C1 segment of cervical spinal cord (tissue), 14 donors: ENCODE results near the gene LAMA2.
"Not testable (repeated sequence)": the region's sequence is repeated elsewhere in the genome, so short reads cannot be mapped to it uniquely, and the experiment has no call there.

ENCODE experiments used
- DNase-seq, 14 donors: peaks; one replicate each; lab custom pipeline; 2025; lab: John Stamatoyannopoulos, UW

Gene LAMA2

DNA sequence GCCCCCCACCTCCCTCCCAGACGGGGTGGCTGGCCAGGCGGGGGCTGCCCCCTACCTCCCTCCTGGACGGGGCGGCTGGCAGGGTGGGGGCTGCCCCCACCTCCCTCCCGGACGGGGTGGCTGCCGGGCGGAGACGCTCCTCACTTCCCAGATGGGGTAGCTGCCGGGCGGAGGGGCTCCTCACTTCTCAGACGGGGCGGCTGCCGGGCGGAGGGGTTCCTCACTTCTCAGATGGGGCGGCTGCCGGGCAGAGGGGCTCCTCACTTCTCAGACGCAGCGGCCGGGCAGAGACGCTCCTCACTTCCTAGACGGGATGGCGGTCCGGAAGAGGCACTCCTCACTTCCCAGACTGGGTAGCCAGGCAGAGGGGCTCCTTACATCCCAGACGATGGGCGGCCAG lies 205.5 kb downstream of the LAMA2 start:
- DNase-seq, result not testable (repeated sequence)

DNA sequence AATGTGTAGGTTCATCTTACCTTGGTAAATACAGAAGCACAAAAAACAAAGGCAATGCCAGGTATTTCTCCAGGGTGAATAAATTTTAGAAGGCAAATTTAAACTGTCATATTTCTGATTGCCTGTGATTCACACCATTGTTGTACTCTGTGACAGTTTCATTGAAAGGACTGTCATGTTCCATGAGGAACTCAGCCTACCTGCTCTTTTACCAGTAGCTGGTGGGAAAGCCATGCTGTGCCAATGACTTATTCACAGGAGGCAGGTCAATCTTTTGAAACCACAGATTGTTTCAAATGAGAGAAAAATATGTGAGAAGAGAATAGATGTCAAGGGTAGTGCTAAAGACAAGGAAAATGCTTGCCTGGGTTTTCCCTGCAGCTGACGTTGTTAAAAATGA lies 206.4 kb downstream of the LAMA2 start:
- no peak for DNase-seq

DNA sequence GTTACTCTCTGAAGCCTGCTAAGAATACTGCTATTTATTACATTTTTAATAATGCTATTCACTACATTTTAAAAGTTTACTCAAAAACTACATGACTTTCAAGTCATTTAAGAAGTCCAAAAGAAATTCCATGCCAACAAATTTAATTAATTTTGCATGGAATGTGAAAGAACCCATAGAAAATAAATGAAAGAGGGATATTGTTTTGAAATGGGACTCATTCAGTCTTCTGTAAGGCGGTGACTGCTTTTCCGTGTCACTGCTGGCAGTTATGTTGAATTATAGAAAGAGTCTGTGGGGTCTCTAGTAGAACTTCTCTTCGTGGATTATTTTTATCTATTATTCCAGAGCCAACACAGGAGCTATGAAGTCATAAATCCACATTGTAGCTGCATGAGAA lies 211.2 kb downstream of the LAMA2 start:
- DNase-seq, result no peak

DNA sequence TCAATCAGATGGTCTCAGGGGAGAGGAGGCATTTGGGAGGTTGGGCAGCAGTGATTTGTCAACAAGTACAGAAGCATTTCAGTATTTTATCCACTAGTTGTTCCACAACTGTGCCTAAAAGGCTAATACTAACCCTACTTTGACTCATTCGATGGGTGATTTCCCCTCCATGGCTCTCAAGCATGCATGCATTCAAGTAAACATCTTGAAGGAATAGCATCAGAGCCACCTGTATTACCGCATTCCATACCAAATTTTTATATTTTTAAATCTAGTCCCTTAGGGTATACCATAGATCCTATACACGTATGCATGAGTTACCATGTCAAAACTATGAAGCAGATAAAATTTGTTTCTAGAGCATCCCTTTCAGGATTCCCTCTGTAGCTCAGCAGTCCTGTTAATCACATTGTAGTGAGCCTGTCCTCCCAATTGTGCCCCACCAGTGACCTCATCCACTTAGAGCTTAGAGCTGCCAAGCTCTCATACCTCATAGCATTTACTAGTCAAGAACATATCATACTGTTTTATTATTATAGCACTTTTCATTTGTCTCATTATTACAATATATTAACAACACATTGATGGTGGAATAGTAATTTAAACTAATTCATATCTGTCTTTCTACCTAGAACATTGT lies 213.8 kb downstream of the LAMA2 start:
- no peak for DNase-seq

DNA sequence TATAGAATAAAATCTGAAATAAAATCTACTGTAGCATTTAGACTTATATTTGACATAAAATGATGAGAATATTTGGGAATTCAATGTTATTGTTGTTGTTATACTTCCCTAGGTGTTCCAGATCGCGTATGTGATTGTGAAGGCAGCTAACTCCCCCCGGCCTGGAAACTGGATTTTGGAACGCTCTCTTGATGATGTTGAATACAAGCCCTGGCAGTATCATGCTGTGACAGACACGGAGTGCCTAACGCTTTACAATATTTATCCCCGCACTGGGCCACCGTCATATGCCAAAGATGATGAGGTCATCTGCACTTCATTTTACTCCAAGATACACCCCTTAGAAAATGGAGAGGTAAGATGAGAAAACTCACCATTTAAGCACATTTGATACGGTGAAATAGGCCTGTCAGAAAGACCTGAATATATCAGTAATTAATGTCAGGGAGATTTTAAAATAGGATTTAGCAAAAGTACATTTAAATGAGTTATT lies 215.2 kb downstream of the LAMA2 start:
- DNase-seq, result no peak

DNA sequence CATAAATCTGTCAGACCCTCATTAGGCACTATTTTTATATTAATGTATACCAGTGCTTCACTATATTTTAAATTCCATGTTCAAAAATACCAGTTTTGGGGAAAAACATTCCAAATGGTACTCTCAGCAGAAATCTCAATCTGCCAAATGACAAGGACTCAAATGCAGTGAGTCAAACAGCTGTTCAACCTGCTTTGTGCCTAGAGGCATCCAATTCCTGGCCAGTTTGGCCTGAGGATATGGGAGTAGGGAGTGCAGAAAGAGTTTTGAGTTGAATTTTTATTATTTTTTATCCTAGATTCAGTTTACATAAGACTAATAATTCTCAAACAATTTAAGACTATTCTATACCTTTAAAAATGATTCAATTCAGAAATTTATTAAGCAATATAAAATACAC lies 216.8 kb downstream of the LAMA2 start:
- DNase-seq, result no peak

DNA sequence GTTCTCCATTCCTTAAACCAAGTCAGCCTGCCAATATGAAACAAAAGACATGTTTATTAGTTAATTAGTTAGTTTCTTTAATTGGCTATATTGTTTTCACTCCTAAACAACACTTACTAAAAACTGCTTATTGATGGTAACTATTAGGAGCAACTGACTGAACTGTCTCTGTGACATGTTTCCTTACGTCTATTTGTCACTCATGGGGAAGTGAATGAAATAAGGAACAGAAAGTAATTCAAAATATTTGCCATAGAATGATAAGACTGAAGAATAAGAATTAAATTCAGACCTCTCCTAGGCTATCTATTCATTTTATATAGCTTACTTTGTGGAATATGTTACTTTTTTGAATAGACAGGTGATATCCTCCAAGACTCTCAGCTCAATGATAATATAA lies 217.2 kb downstream of the LAMA2 start:
- DNase-seq, result no peak

DNA sequence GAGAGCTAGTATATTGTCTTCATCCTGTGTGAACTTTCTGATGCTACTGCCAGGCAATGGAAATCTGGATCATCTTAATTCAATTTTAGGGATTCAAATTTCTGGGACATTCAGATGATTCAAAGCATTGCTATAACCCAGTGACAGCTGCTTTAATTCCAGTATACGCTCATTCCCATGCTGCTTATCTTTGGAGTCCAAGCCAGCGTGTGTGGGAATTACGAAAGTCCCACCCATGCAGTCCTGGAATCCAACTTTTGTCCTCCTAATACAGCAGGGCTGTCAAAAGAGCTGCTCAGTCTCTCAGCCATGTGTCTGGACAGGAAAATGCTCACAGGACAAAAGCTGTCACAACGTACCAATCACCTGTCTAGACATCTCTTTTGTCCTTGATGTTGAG lies 219.8 kb downstream of the LAMA2 start:
- DNase-seq, result no peak

DNA sequence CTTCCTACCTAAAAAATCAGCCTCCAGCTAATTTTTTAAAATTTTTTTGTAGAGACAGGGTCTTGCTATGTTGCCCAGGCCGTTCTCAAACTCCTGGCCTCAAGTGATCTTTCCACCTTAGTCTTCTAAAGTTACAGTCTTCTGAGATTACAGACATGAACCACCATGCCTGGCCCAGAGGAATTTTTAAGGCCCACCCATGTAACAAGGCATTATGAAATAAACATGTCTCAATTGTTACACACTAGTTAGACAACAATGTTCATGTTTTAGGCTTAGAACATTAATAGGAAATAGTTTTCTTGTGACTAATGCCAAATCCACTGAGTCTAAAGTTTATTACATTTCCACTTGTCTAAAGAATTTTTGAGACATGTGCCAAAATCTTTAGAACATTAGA lies 221.2 kb downstream of the LAMA2 start:
- no peak for DNase-seq

DNA sequence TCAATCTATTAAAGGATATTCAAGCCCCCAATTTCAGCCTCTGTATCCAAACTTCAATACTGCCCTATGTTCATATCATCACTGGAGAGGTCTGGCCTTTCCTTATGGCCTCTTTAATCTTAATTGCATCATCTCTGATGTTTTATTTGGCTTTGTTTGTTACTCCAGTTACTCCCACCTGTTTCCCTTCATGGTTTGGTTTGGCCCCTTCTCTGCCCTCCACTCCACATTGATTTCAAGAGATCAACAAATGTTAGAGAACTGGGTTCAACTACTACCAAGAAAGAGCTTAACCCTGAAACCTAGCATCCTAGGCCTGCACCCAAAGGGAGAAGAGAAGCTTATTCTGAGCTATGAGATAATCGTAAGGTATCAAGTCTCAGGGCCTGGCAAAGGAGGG lies 221.6 kb downstream of the LAMA2 start:
- DNase-seq, result no peak

DNA sequence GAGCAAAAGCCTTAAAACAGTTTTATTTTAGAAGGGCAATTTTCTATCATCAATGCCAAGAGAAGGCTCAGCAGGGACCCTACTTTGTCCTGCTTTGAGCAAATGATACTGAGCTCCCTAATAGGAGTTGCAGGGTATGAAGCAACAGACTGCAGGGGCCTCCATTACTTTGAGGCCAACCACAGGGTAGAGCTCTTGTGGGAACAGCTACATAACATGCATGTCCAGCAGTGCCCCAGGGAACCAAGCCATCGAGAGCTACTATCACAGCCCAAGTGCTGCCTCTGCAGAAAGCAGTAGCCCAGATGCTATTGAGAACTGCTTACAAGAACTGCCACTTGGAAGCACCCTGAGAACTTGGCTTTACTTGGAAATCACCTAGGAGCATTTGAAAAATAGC lies 222.1 kb downstream of the LAMA2 start:
- DNase-seq, result peak in 5 of 14 donors; percentile 2 to 19 (median 5)

DNA sequence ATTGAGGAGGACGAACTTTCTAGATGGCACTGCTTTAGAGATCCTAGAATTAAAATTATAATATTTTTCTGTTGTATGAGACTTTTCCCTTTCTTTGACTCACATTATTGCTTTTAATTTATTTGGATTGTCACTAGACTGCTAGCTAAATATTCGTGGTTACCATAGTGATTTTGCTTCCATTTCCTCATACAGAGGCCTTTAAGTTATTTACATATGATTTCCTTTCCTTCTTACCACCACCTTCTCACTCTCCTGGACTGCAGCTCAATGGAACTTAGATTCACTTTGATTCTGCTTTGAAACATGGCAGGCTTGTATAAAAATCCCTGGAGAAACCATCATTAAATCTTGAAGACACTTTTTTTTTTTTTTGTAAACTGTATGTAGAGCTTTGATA lies 222.9 kb downstream of the LAMA2 start:
- no peak for DNase-seq

DNA sequence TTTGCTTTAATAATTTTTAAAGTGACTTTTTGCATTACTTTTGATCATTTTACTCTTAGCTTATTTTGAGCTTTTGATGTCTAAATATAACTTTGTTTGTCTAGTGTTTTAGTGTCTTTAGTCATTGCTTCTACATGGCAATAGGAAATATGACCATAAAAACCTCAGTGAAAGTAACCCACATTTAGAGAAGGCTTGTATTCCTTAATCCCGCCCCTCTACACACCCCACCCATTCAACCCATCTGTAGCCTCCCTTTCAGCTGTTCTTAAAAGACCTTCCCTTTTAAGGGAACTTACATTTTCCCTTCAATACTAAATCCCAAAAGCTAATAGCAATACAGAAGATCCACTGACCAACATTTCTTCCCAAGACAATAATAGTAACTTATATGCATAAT lies 225.4 kb downstream of the LAMA2 start:
- DNase-seq, result no peak

DNA sequence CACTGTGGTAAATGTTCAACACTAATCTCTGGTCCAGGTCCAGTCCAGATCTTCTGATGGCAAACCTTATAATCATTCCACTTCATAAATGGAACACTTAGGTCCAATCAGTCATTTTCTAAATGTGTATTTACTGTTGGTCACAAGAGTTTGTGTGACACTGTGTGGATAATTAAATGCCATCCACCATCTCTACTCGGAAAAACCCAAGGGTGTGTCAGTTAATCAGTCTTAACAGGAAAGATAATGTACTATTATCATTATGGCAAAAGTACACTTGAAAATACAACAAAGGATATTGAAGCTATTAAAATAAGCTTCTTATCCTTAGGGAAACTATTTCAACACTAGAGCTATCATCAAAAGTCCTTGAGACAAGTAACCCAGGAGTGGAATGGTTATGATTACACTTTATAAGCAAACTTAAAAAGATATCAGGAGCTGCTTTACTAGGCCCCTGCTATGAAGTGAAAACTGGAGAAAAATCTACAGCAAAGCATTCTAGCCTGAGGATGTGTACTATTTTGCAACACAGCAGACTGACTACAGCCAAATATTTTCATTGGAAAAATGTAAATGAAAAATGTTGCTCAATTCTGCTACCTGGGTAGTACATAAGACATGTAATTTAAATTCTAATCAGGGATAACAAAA lies 227.9 kb downstream of the LAMA2 start:
- no peak for DNase-seq

DNA sequence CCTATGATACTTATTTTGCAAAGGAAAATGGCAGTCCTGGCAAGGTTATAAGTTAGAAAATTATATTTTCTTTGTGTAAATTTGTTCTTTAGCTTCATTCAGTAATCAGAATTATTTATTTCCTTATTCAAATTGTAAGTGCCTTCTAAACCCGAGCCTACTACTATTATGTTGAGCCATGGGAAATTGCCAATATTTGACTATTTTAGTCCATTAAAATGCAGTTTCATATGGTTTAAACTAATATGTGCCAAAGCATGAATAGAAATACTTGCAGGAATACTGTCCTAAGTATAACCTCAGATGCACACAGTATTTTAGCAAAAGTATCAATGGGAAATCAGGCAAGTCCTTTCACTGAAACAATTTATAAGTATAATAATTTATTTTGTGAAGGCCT lies 228.4 kb downstream of the LAMA2 start:
- no peak for DNase-seq

DNA sequence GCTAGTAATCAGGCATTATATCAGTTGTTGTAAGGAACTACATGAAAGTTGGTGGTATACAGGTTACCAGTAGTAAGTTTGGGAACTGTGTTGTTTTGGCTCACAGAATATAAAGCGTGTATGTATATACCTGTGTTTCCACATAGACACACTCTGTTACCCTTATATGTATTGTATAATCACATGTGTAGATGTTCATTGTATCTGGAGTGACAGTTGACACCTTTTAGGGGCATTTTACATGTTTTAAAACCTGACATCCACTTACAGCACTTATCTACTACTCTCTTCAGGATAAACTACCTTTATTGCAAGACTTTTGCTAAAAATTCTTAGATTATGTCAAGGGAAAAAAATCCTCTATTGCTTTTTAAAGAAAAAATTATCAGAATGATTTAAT lies 228.9 kb downstream of the LAMA2 start:
- no peak for DNase-seq

DNA sequence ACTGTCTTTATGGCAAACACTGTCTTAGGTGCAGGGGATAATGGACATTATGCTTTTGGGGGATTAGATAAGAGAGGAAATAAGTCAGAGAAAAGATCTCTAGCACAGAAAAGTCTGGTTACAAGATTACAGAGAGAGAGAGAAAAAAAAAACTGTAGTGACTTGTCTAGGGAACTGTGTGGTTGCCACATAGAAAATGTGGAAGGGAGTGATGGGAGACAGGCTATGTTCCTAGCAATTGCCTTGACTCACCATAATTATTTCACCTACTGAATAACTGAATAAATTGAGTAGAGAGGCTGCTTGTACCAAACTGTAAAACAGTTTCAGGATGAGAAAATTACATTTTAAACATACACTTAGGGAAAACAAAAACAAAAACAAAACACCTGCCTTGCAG lies 229.7 kb downstream of the LAMA2 start:
- DNase-seq, result no peak

DNA sequence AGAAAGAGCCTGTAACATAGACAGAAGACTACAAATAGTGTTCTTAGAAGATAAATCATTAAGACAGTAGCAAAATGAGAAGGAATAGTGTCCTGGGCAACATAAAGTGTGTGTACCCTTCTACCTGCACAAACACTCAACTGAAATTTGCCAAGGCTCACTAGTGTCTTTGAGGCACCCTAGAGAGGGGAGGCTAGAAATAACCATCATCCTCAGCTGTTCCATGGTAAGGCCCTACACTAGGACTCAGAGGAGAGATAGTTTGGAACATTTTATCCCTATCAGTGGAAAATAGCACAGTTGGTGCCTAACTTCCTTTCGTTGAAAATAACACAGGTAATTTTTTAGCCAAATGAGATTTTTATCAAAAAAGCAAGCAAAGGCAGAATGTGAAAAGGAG lies 230.7 kb downstream of the LAMA2 start:
- no peak for DNase-seq

DNA sequence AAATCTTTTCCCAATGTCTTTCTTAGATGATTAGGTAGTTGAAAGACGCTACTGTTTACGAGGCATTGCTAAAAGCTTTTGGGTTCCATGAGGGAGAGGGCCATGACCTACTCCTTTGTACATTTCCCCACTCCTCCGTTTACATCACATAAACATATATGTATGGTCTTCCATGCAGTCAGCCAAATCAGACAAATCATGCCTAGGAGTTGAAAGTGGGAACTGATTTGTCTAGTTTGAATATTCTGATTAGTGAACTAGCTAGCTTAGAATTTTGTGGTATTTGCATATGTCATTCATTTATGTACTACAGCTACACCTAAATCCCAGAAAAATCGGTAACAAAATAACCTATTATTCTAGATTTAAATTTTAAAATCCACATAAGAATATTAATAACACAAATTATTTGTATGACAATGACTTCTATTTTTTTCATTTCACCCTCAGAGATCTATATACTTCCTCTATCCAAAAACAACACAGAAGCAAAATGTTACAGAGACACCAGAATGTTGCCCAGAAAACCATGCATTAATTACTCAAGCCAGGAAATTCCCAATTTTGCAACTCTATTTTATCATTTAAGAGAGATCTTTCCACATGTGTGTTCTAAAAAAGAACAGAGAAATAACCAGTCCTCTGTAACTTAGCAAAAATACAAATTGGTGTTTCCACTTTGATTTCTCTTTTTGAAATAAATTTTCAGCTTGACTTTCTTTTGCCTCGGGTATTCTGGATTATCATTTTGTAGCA lies 231.9 kb downstream of the LAMA2 start:
- no peak for DNase-seq

DNA sequence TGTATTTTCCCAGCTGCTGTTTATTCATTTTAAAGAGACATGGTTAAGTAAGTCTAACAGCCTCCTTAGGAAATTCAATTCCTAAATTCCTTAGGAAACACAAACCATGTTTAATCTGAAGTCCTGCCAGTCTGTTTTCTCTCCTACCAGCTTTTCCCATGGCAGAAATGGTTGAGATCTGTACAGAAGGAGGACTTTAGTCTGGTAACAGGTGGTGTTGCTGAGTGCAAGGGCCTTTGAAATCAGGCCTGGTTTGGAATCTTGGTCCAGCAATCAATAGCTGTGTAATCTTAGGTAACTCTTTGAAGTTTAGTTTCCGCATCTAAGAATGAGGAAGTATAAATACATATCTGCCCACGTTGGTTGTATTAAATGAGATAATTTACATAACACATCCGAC lies 232.5 kb downstream of the LAMA2 start:
- no peak for DNase-seq

DNA sequence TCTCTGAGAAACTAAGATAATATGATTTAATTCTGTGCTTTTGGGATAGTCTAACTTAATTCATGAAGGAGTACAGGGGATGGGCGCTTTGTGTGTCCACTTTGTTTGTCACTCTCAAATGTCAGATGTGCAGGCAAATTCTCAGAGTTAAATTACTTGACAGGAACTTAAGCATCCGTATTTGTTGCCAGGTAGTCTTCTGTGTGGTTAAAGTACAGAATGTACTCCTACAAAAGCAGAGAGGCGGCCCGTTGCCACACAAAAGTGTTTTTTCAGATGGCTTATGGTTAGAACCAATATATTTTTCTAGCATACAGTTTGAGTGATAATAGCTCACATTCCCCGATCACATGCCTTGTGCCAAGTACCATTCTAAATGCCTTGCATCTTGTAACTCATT lies 234.4 kb downstream of the LAMA2 start:
- no peak for DNase-seq

DNA sequence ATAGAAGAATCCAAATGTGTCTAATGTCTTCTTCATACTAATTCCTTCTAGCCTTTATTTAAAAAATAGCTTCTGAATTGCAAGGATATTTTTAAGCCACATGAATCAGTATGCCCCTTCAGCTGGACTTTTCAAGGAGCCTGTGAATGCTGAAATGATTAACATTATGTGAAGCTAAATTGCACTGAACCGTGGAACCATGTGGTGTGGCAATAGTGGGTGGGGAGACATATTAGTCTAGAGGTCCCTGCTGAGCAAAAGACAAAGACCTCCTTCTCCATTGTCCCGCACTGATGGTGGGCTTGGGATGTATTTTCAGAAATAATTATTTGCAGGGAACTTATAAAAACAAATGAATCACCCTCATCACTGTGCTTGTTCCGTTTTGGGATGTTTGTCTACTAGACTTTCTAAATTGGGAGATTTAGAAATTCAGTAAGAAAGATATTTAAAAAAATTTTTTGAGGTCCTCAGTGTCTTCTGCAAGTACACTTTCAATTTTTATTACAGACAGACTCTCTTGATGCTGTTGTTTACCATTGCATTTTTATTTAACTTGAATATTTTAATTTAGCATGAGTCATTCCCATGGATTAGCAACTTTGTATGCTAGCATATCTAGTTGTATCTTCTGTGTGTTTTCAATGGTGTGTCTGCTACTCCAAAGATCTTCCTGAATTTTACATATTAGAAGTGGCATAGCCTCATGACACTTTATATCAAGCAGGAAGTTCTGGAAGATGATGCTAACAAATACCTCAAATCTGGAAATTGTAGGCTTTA lies 238.1 kb downstream of the LAMA2 start:
- no peak for DNase-seq
